Breast epithelium (tissue), 4 donors: ENCODE measurements around the gene YBX1. TPM values are rescaled to one million over a fixed set of nuclear protein-coding genes. Genes with fewer than 3 reads are reported as not detected.

ENCODE experiments used
- DNase-seq, 2 donors: peaks; one replicate each; pipeline ENCODE4 v3.0.0-alpha.2; 2019; ENCODE audit warnings: low spot score in 2 of 2
- H3K27ac ChIP-seq, 2 donors: fragments of 200-600 bp; sonication (generic) in 1 of 2; one replicate each; pipeline ENCODE4 v1.5.1; 2016 to 2019; ENCODE audit warnings: mild to moderate bottlenecking in 1 of 2
- H3K27me3 ChIP-seq, 2 donors: fragments of 200-600 bp; sonication (generic) in 1 of 2; one replicate each; pipeline versions ENCODE4 v1.5.1 to v1.6.0; 2017 to 2019; ENCODE audit warnings: control low read depth in 1 of 2, mild to moderate bottlenecking in 1 of 2
- H3K36me3 ChIP-seq: fragments of 200-600 bp; one replicate; pipeline ENCODE4 v1.5.1; 2019
- H3K4me1 ChIP-seq, 2 donors: fragments of 200-600 bp; sonication (generic); one replicate each; pipeline ENCODE4 v1.5.1; 2016 to 2019; ENCODE audit warnings: control low read depth in 1 of 2
- H3K4me3 ChIP-seq, 3 donors: fragments of 200-600 bp; sonication (generic); 1 replicate in 2 of 3; 2 replicates in 1 of 3; pipeline ENCODE4 v1.5.1; 2016 to 2019; ENCODE audit warnings: mild to moderate bottlenecking in 3 of 3, moderate library complexity in 2 of 3
- H3K9me3 ChIP-seq, 2 donors: fragments of 200-600 bp; sonication (generic) in 1 of 2; one replicate each; pipeline ENCODE4 v1.5.1; 2016 to 2019; ENCODE audit warnings: control low read depth in 1 of 2
- CTCF ChIP-seq, 3 donors: fragments of 450-650 bp; IDR thresholded peaks; one replicate each; pipeline ENCODE4 v1.5.1; 2016 to 2017; ENCODE audit warnings: antibody characterized with exemption in 3 of 3, mild to moderate bottlenecking in 3 of 3, moderate library complexity in 3 of 3
- POLR2A ChIP-seq: fragments of 450-650 bp; IDR thresholded peaks from one replicate; pipeline ENCODE4 v1.6.1; 2016; ENCODE audit warnings: antibody characterized with exemption, mild to moderate bottlenecking, moderate library complexity
- POLR2AphosphoS5 ChIP-seq, 3 donors: sonication (generic); formaldehyde crosslinking; IDR thresholded peaks; one replicate each; pipeline ENCODE4 v1.6.1; 2017; ENCODE audit warnings: antibody characterized with exemption in 3 of 3
- intact Hi-C: fragments of 100-400 bp; cut with DNase I; formaldehyde crosslinking; loops from one replicate; pipeline ENCODE4 v1.15.1; 2023; ENCODE audit warnings: low total_unique reads
- total RNA-seq, 3 donors: library from RNA; depleted of rRNA; stranded (reverse); fragments of >200 nt; gene quantifications; one replicate each; pipeline ENCODE4 v1.1.0, GENCODE V29; 2016

The YBX1 gene
- total RNA-seq, 3 donors from 2014 or later = 332 to 694 (median 485) TPM

DNA sequence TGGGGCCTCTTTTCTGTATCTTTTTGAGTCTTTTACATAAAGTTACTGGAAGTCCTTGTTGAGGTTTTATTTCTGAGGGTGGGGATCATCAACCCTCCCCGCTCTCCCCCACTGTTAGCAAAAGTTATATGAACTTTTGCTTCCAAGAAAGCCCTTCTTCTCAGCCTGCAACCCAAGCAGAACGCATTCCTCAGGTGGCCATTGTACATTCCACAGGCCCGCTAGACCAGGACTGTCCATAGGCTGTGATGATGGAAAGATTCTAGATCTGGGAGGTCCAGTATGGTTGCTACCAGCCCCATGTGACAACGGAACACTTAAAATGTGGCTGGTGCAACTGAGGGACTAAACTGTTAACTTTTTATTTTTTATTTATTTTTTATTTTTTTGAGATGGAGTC is 11.8 kb upstream of the YBX1 start:
- TF ChIP-seq POLR2AphosphoS5 (IDR thresholded peaks at IDR 0.05) = no peak
- no peak for TF ChIP-seq CTCF (IDR thresholded peaks at IDR 0.05)
- TF ChIP-seq POLR2A = no peak
- Histone ChIP-seq H3K36me3 (peaks cover 14% of the 10 kb centered on the region), H3K4me1 (no peaks in the 10 kb centered on the region), H3K27me3 (no peaks in the 10 kb centered on the region), H3K27ac (no peak overlapping the region), H3K9me3 (no peaks in the 10 kb centered on the region), H3K4me3 (no peak overlapping the region)
- DNase-seq = no peak
- intact Hi-C loops = no loop called here

- intact Hi-C loops = no loop called here
- Histone ChIP-seq H3K4me1 (no peaks in the 10 kb centered on the region), H3K27ac (no peak overlapping the region), H3K9me3 (no peaks in the 10 kb centered on the region), H3K27me3 (no peaks in the 10 kb centered on the region), H3K36me3 (no peaks in the 10 kb centered on the region), H3K4me3 (no peak overlapping the region)
- no peak for DNase-seq
- no peak for TF ChIP-seq CTCF (IDR thresholded peaks at IDR 0.05)
- no peak for TF ChIP-seq POLR2AphosphoS5 (IDR thresholded peaks at IDR 0.05)
- no peak for TF ChIP-seq POLR2A
Measured at GRCh38 chr1:42674214-42674613, 8.0 kb upstream of the YBX1 start.

DNA sequence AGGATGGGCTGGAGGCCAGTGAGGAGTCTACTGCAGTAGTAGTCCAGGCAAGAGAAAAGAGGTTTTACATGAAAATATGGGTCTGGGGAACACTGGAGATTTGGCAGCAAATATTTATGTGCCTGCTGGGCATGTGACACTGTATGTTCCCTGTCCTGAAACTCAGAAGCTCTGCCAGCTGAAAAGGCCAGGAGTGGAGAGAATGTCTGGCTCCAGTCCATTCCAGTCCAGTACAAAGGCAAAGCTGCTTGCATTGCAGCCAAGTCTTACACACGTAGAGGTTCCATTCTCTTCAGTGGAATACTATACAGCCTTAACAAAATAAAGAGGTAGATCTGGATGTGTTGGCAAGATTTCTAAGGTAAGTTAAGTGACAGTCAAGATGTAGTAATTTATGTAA is 7.5 kb upstream of the YBX1 start:
- no peaks in the 10 kb centered on the region for H3K27me3 ChIP-seq
- H3K4me1 ChIP-seq = no peaks in the 10 kb centered on the region
- no peak for DNase-seq
- H3K4me3 ChIP-seq = no peak overlapping the region
- intact Hi-C loops = loop anchor here (5.0 kb wide), 1 partner anchor 1652 kb away; the partner anchor contains the start of gene SLFNL1
- H3K27ac ChIP-seq = no peak overlapping the region
- no peaks in the 10 kb centered on the region for H3K36me3 ChIP-seq
- TF ChIP-seq POLR2AphosphoS5 (IDR thresholded peaks at IDR 0.05) (no peak), CTCF (IDR thresholded peaks at IDR 0.05) (no peak), POLR2A (no peak)
- H3K9me3 ChIP-seq = no peaks in the 10 kb centered on the region

DNA sequence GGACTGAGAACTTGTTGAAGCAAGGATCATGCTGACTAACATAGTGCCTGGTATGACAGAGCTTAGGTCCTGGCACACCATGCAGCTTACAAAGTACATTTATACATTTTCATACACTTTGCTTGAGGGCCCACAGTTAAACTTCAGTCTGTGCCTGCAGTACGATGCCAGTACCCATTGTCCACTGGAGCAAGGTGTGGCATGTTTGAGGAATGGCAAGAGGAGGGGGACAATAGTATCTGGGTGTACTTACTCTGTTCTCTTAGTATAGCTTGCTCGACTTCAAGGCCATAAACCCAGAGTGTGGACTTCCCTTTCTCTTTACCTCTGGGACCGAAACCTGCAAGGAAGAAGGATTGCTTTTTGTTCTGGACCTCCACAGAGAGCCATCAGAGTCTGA is 6.8 kb upstream of the YBX1 start:
- no peak for DNase-seq
- H3K36me3 ChIP-seq = no peaks in the 10 kb centered on the region
- H3K27ac ChIP-seq = no peak overlapping the region
- H3K27me3 ChIP-seq = no peaks in the 10 kb centered on the region
- H3K4me3 ChIP-seq = no peak overlapping the region
- no peaks in the 10 kb centered on the region for H3K9me3 ChIP-seq
- TF ChIP-seq POLR2AphosphoS5 (IDR thresholded peaks at IDR 0.05) (no peak), CTCF (IDR thresholded peaks at IDR 0.05) (no peak), POLR2A (no peak)
- H3K4me1 ChIP-seq = no peaks in the 10 kb centered on the region
- intact Hi-C loops = loop anchor here (5.0 kb wide), 1 partner anchor 1653 kb away; the partner anchor contains the start of gene SLFNL1

GRCh38 chr1:42676534-42677087 is 5.6 kb upstream of the YBX1 start:
- Histone ChIP-seq H3K27me3 (no peaks in the 10 kb centered on the region), H3K9me3 (no peaks in the 10 kb centered on the region), H3K36me3 (no peaks in the 10 kb centered on the region), H3K4me3 (no peak overlapping the region), H3K27ac (no peak overlapping the region), H3K4me1 (no peaks in the 10 kb centered on the region)
- no peak for DNase-seq
- intact Hi-C loops = loop anchor here (5.0 kb wide), 1 partner anchor 1654 kb away; the partner anchor contains the start of gene SLFNL1
- TF ChIP-seq CTCF (IDR thresholded peaks at IDR 0.05) = no peak
- no peak for TF ChIP-seq POLR2A
- TF ChIP-seq POLR2AphosphoS5 (IDR thresholded peaks at IDR 0.05) = no peak
